HepG2 (cell line): ENCODE data around the gene KIAA0825. TPM values are rescaled to one million over a fixed set of nuclear protein-coding genes. Genes with fewer than 3 reads are reported as not detected.

Source experiments
- ARID2 ChIP-seq: sonication (generic); formaldehyde crosslinking; IDR thresholded peaks from 2 replicates; pipeline ENCODE4 v1.8.1; 2022; ENCODE audit warnings: mild to moderate bottlenecking, missing genetic modification reagents, borderline replicate concordance
- CBFB ChIP-seq: sonication (generic); formaldehyde crosslinking; IDR thresholded peaks from 2 replicates; pipeline ENCODE4 v1.4.0; 2020; ENCODE audit warnings: missing genetic modification reagents
- CBX5 ChIP-seq: sonication (generic); formaldehyde crosslinking; IDR thresholded peaks from 2 replicates; pipeline ENCODE4 v1.4.0; 2020; ENCODE audit warnings: missing genetic modification reagents, borderline replicate concordance
- ELF1 ChIP-seq: sonication (generic); formaldehyde crosslinking; IDR thresholded peaks from 2 replicates; pipeline ENCODE4 v1.4.0; 2020; ENCODE audit warnings: missing genetic modification reagents
- HNRNPL ChIP-seq: fragments of 200-400 bp; formaldehyde crosslinking; IDR thresholded peaks from 2 replicates; pipeline ENCODE4 v1.6.1; 2017; ENCODE audit warnings: mild to moderate bottlenecking, low read depth, low read length
- KAT7 ChIP-seq: IDR thresholded peaks from 2 replicates; pipeline ENCODE4 v1.6.1; 2018; ENCODE audit warnings: borderline replicate concordance, missing compliant biosample characterization
- KDM4B ChIP-seq: sonication (generic); formaldehyde crosslinking; IDR thresholded peaks from 2 replicates; pipeline ENCODE4 v1.4.0; 2020; ENCODE audit warnings: missing genetic modification reagents
- MIER2 ChIP-seq: IDR thresholded peaks from 2 replicates; pipeline ENCODE4 v1.6.1; 2016; ENCODE audit warnings: missing biosample characterization, missing genetic modification reagents
- MTA1 ChIP-seq: sonication (generic); formaldehyde crosslinking; IDR thresholded peaks from 2 replicates; pipeline ENCODE4 v1.4.0; 2020; ENCODE audit warnings: missing genetic modification reagents, mild to moderate bottlenecking, borderline replicate concordance
- NFYC ChIP-seq: IDR thresholded peaks from 2 replicates; pipeline ENCODE4 v1.6.1; 2016; ENCODE audit warnings: missing genetic modification reagents, missing compliant biosample characterization
- POGZ ChIP-seq: sonication (generic); formaldehyde crosslinking; IDR thresholded peaks from 2 replicates; pipeline ENCODE4 v1.4.0; 2020; ENCODE audit warnings: mild to moderate bottlenecking, missing genetic modification reagents
- STAG1 ChIP-seq: sonication (generic); formaldehyde crosslinking; IDR thresholded peaks from 2 replicates; pipeline ENCODE4 v1.4.0; 2020; ENCODE audit warnings: missing genetic modification reagents
- ZNF780A ChIP-seq: sonication (generic); formaldehyde crosslinking; IDR thresholded peaks from 2 replicates; pipeline ENCODE4 v1.8.0; 2022; ENCODE audit warnings: mild to moderate bottlenecking, missing genetic modification reagents, moderate library complexity
- polyA plus RNA-seq, 8 experiments: library from polyadenylated mRNA; depleted of rRNA in 3 of 8; stranded (reverse) in 7 of 8; unstranded in 1 of 8; fragments of >200 nt; fragmentation: Illumina TruSeq in 4 of 8; extraction: Trizol in 4 of 8; gene quantifications; 2 replicates each; pipeline versions ENCODE4 v1.2.1 to v1.2.3, GENCODE V29; 2011 to 2016; ENCODE audit warnings: low read depth in 4 of 8, missing spikeins in 1 of 8, mixed read lengths in 1 of 8; ENCODE audit not compliant: insufficient read depth in 1 of 8
- total RNA-seq, 5 experiments: library from RNA; depleted of rRNA; stranded (reverse); fragments of >200 nt; fragmentation: Illumina TruSeq; extraction: Trizol; gene quantifications; 2 replicates each; pipeline ENCODE4 v1.2.3, GENCODE V29; 2016; ENCODE audit warnings: low read depth in 1 of 5
- TF ChIP-seq, protein P1 (sequence below): sonication (generic); formaldehyde crosslinking; IDR thresholded peaks from 2 replicates; pipeline ENCODE4 v1.8.1; 2023; ENCODE audit warnings: mild to moderate bottlenecking, moderate library complexity, missing genetic modification reagents
- TF ChIP-seq, protein P2 (sequence below): IDR thresholded peaks from 2 replicates; pipeline ENCODE4 v1.6.1; 2016; ENCODE audit warnings: low read depth, control low read depth
- TF ChIP-seq, protein P3 (sequence below): IDR thresholded peaks from 2 replicates; pipeline ENCODE4 v1.6.1; 2016; ENCODE audit warnings: mild to moderate bottlenecking, missing biosample characterization, missing genetic modification reagents
- TF ChIP-seq, protein P4 (sequence below): IDR thresholded peaks from 2 replicates; pipeline ENCODE4 v1.6.1; 2016; ENCODE audit warnings: low read depth, missing genetic modification reagents, missing compliant biosample characterization
- TF ChIP-seq, protein P5 (sequence below): sonication (generic); formaldehyde crosslinking; IDR thresholded peaks from 2 replicates; pipeline ENCODE4 v1.5.0; 2020; ENCODE audit warnings: mild to moderate bottlenecking, missing genetic modification reagents

Gene KIAA0825
- total and polyA plus RNA-seq, 2 of the 13 experiments (the other 11 are each of a cell fraction or from before 2014, with no cell fraction given) = 0.05 to 0.51 TPM

DNA sequence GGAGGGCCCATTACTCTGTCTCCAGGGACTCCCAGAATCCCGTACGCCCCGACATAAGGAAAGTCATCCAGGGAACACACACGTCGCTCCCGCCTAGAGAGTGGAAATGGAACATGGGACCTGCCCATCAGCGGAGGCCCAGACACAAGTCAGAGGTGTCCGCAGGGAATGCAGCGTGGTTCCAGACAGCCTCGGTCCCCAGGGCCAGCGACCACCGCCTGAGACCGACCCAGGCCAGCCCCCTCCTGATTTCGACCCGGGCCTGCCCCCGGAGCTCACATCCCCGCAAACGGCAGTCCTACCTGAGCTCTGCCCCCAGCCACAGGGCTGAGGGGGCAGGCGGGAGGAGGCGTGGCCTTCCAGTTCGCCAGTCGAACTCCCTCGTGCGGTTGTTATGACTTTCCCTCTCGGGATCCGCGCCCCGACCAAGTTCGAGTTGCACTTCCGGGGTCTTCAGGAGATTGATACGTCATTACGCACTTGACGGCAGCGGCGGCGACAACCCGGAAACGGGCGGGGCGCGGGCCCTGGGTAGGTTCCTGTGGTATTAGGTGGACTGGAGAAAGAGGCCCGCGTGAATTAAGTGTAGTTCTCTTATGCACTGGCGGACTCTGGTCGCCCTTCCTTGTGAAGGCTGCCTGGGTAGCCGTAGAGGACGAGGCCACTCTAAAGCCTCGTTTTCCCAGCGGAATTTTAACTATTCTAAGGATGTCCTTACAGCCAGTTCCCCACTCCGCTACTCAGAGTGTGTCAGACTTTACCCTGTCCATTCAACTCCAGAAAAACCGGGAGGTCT, 507.0 kb downstream of the KIAA0825 start (continued):
- 0 out of 2 replicates have a peak, but pooled peaks have one; percentile 76 for TF ChIP-seq KDM4B (CRISPR knock-in tag)
- TF ChIP-seq STAG1 (CRISPR knock-in tag) = peak; percentile 19; the same call in 1 of the 2 replicates
- TF ChIP-seq ELF1 (CRISPR knock-in tag) = peak; percentile 100
- TF ChIP-seq, protein P1, sequence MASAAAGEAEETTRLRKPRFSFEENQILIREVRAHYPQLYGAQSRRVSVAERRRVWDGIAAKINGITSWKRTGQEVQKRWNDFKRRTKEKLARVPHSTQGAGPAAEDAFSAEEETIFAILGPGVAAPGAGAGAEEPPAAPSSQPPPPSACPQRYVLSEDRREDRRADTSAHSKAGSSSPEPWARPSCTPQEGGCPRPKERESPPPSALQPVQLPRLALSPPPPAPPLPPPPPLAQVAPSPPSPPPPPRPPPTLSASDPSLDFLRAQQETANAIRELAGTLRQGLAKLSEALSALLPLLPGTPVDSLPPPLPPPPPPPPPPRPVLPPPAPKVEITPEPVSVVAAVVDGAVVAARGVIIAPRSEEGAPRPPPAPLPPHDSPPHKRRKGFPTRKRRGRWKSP (CRISPR knock-in tag) = peak; percentile 83
- 0 out of 2 replicates have a peak, but pooled peaks have one; percentile 38 for TF ChIP-seq ARID2
- TF ChIP-seq, protein P2, sequence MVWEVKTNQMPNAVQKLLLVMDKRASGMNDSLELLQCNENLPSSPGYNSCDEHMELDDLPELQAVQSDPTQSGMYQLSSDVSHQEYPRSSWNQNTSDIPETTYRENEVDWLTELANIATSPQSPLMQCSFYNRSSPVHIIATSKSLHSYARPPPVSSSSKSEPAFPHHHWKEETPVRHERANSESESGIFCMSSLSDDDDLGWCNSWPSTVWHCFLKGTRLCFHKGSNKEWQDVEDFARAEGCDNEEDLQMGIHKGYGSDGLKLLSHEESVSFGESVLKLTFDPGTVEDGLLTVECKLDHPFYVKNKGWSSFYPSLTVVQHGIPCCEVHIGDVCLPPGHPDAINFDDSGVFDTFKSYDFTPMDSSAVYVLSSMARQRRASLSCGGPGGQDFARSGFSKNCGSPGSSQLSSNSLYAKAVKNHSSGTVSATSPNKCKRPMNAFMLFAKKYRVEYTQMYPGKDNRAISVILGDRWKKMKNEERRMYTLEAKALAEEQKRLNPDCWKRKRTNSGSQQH (CRISPR knock-in tag) = 0 out of 2 replicates have a peak, but pooled peaks have one; percentile 81
- 0 out of 2 replicates have a peak, but pooled peaks have one; percentile 71 for TF ChIP-seq CBFB (CRISPR knock-in tag)
- TF ChIP-seq ZNF780A (CRISPR knock-in tag) = 0 out of 2 replicates have a peak, but pooled peaks have one; percentile 21
- peak; percentile 88; the same call in 1 of the 2 replicates for TF ChIP-seq KAT7
- TF ChIP-seq, protein P3, sequence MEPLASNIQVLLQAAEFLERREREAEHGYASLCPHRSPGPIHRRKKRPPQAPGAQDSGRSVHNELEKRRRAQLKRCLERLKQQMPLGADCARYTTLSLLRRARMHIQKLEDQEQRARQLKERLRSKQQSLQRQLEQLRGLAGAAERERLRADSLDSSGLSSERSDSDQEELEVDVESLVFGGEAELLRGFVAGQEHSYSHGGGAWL (CRISPR knock-in tag) = peak; percentile 79
- TF ChIP-seq, protein P4, sequence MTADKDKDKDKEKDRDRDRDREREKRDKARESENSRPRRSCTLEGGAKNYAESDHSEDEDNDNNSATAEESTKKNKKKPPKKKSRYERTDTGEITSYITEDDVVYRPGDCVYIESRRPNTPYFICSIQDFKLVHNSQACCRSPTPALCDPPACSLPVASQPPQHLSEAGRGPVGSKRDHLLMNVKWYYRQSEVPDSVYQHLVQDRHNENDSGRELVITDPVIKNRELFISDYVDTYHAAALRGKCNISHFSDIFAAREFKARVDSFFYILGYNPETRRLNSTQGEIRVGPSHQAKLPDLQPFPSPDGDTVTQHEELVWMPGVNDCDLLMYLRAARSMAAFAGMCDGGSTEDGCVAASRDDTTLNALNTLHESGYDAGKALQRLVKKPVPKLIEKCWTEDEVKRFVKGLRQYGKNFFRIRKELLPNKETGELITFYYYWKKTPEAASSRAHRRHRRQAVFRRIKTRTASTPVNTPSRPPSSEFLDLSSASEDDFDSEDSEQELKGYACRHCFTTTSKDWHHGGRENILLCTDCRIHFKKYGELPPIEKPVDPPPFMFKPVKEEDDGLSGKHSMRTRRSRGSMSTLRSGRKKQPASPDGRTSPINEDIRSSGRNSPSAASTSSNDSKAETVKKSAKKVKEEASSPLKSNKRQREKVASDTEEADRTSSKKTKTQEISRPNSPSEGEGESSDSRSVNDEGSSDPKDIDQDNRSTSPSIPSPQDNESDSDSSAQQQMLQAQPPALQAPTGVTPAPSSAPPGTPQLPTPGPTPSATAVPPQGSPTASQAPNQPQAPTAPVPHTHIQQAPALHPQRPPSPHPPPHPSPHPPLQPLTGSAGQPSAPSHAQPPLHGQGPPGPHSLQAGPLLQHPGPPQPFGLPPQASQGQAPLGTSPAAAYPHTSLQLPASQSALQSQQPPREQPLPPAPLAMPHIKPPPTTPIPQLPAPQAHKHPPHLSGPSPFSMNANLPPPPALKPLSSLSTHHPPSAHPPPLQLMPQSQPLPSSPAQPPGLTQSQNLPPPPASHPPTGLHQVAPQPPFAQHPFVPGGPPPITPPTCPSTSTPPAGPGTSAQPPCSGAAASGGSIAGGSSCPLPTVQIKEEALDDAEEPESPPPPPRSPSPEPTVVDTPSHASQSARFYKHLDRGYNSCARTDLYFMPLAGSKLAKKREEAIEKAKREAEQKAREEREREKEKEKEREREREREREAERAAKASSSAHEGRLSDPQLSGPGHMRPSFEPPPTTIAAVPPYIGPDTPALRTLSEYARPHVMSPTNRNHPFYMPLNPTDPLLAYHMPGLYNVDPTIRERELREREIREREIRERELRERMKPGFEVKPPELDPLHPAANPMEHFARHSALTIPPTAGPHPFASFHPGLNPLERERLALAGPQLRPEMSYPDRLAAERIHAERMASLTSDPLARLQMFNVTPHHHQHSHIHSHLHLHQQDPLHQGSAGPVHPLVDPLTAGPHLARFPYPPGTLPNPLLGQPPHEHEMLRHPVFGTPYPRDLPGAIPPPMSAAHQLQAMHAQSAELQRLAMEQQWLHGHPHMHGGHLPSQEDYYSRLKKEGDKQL (CRISPR knock-in tag) = no peak
- peak; percentile 69; the same call in 1 of the 2 replicates for TF ChIP-seq MTA1 (CRISPR knock-in tag)
- peak; percentile 72 for TF ChIP-seq HNRNPL
- no peak for TF ChIP-seq MIER2 (CRISPR knock-in tag)
- TF ChIP-seq CBX5 (CRISPR knock-in tag) = peak; percentile 49; the same call in 1 of the 2 replicates
- TF ChIP-seq, protein P5, sequence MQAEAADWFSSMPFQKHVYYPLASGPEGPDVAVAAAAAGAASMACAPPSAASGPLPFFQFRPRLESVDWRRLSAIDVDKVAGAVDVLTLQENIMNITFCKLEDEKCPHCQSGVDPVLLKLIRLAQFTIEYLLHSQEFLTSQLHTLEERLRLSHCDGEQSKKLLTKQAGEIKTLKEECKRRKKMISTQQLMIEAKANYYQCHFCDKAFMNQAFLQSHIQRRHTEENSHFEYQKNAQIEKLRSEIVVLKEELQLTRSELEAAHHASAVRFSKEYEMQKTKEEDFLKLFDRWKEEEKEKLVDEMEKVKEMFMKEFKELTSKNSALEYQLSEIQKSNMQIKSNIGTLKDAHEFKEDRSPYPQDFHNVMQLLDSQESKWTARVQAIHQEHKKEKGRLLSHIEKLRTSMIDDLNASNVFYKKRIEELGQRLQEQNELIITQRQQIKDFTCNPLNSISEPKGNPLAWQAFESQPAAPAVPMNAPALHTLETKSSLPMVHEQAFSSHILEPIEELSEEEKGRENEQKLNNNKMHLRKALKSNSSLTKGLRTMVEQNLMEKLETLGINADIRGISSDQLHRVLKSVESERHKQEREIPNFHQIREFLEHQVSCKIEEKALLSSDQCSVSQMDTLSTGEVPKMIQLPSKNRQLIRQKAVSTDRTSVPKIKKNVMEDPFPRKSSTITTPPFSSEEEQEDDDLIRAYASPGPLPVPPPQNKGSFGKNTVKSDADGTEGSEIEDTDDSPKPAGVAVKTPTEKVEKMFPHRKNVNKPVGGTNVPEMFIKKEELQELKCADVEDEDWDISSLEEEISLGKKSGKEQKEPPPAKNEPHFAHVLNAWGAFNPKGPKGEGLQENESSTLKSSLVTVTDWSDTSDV (CRISPR knock-in tag) = no peak
- peak; percentile 99 for TF ChIP-seq POGZ (CRISPR knock-in tag)
- peak; percentile 26; the same call in 1 of the 2 replicates for TF ChIP-seq NFYC
